HG03095 (cell line): ENCODE measurements around the gene COASY.
"Not testable (repeated sequence)": the region's sequence is repeated elsewhere in the genome, so short reads cannot be mapped to it uniquely, and the experiment has no call there.

Source experiments
- ATAC-seq: cut with Tn5 transposase; IDR thresholded peaks from one replicate; pipeline ENCODE4 v1.9.1; 2021; ENCODE audit warnings: moderate library complexity; ENCODE audit not compliant: unreplicated experiment

COASY gene

GRCh38 chr17:42552736-42553135 lies 9.2 kb upstream of the COASY start, which contains the start of gene HSD17B1:
Gene HSD17B1, plus strand, starts transcription at chr17:42552923. Its CDS starts 11 bp downstream, at chr17:42552934.
- not testable (repeated sequence) for ATAC-seq

- ATAC-seq: no peak
Observed at GRCh38 chr17:42553161-42553818, 8.7 kb upstream of the COASY start.

DNA sequence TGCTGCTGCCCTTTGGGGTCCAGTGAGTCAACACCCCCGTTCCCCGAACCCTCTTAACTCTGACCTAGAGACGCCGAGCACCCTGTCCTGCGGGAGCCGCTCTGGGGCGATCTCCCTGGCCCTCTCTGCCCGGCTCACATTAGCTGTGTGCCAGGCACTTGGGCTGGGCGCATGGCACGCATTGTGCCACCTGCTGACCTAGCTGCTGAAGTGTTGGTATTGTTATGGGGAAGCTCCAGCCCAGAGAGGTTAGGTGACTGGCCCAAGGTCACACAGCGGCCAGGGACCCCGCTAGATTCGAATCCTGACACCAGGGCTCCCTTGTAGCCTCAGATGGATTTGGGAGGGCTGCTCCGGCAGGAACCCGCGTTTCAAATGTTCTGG lies 8.1 kb upstream of the COASY start:
- no peak for ATAC-seq

- peak; percentile 64 for ATAC-seq
Observed at GRCh38 chr17:42554250-42555121, 7.5 kb upstream of the COASY start.

- no peak for ATAC-seq
Observed at GRCh38 chr17:42555122-42555622, 6.8 kb upstream of the COASY start.

DNA sequence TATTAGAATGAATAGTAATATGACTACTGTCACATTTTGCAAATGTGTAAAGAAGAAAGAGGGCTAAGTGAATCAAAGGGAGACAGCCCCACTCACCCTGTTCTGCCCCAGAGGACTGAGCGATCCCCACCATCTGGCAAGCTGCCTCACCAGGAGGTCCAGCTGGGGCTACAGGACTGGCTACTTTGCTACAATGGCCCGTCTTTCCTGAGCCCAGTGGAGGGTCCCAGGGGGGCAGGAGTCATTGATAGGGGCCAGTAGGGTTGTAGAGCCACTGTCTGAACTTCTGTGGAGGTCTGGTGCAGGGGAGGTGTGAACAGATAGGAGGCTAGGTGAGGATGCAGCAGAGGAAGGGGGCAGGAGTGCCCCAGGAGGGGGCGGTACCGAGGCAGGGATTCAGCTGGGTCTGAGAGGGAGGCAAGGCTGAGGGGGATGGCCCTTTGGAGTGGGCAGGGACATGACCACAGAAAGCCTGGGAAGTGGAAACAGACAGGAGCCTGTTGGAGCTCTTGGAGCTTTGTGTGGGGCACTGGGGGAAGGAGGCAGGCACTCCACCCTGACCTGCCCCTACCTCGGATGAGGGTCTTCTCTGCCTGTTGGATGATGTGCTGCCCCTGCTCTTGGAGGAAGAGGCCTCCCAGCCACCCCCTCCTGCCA lies 5.9 kb upstream of the COASY start:
- not testable (repeated sequence) for ATAC-seq

DNA sequence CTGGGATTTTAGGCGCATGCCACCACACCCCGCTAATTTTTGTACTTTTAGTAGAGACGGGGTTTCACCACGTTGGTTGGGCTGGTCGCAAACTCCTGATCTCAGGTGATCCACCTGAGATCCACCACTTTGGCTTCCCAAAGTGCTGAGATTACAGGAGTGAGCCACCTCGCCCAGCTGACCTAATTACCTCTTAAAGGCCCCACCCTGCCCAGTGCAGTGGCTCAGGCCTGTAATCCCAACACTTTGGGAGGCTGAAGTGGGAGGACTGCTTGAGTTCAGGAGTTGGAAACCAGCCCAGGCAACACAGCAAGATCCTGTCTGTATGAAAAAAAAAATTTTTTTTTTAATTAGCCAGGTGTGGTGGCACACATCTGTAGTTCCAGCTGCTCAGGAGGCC lies 2.9 kb upstream of the COASY start:
- no peak for ATAC-seq

DNA sequence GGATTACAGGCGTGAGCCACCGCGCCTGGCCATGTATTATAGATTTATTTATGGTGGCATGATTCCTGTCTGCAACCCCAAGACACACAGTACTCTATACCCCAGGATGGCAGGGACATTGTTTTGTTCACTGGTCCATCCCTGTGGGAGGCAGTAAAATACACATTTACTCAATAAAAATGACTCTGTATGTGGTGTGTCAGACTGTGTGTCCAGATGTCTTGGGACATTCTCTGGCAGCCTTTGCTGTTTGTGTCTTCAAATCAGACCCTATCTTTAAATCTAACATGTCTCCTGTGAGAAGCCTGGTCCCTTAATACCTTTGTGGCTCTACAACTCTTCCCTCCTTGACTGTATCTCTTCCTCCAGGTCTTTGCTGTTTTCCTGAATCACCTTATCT lies 1.7 kb upstream of the COASY start:
- no peak for ATAC-seq

GRCh38 chr17:42562388-42563142 lies 617 bp downstream of the COASY start:
- no peak for ATAC-seq

DNA sequence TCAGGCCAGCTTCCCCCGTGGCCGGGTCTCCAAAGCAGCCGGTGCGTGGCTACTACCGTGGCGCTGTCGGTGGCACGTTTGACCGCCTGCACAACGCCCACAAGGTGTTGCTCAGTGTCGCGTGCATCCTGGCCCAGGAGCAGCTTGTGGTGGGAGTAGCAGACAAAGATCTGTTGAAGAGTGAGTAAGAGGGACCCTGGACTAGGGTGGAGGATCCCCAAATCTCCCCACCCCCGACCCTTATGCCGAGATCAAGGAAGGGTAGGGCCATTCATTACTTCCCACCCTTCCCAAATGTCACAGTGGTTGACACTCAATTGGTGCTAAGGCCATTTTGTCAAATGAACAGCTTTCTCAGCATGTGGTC lies 1.2 kb downstream of the COASY start:
- ATAC-seq: no peak

DNA sequence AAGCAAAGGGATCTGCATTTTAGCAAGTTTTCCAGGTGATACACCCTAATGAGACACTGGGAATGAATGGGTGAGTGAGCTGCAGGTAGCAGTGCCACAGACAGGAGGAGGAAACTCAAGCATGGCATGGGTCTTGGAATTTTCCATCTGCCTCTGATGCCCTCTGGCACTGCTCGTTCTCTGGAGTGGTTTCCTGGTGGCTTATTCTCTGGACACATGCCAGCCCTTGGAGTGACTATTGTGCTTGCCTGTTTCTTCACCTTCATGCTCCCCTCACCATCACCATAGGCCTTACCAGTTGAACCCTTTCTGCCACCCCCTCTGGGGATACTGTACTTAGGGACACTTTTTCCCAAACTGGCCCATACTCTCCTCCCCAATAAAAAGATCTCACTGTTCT lies 1.6 kb downstream of the COASY start:
- ATAC-seq: no peak

- ATAC-seq: no peak
Observed at GRCh38 chr17:42563950-42564349, 2.0 kb downstream of the COASY start.

DNA sequence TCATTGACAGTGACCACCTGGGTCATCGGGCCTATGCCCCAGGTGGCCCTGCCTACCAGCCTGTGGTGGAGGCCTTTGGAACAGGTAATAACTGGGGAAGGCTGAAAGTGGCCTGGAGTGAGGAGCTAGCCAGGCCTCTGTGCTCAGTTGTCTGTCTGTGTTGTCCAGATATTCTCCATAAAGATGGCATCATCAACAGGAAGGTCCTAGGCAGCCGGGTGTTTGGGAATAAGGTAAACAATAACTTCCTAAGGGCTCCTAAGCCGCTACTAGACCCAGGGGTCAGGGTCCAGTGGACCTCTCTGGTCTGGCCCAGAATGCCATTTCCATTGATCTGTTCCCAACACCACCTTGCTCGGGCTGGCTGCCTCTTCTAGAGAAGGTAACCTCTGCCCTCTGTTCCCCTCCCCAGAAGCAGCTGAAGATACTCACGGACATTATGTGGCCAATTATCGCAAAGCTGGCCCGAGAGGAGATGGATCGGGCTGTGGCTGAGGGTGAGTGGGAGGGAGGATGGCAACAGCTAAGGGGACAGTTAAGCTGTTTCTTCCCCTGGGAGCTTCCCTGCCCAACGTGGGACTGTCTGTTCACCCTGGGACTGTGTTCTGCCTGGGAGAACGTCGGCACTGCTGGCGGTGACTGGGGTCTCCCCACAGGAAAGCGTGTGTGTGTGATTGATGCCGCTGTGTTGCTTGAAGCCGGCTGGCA lies 3.0 kb downstream of the COASY start:
- ATAC-seq: no peak

DNA sequence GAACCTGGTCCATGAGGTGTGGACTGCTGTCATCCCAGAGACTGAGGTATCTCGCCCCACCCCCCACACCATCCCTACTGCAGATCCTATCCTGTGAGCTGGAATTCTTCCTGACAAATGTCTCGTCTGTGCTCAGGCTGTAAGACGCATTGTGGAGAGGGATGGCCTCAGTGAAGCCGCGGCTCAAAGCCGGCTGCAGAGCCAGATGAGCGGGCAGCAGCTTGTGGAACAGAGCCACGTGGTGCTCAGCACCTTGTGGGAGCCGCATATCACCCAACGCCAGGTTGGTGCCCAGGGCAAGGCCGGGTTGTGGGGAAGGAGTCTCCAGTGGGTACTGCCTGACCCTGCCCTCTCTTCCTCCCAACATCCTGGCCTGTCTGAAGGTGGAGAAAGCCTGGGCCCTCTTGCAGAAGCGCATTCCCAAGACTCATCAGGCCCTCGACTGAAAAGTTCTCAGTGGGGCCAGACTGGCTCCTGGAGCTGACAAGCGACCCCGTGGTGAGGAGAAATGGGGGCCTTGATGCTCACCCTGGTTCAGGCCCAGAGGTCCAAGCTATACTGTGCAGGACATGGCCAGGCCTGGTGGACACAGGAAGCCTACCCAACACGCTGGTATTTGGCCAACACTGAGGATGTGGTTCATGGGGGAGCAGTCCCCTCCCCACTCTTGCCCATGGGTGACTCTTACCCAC lies 3.7 kb downstream of the COASY start:
- no peak for ATAC-seq

GRCh38 chr17:42566215-42566882 lies 4.4 kb downstream of the COASY start:
- no peak for ATAC-seq

- peak; percentile 44 for ATAC-seq
Observed at GRCh38 chr17:42566883-42567573, 5.1 kb downstream of the COASY start, which contains the start of gene MLX. Gene MLX, plus strand, starts transcription at chr17:42567100. Its CDS starts 25 bp downstream, at chr17:42567125.

GRCh38 chr17:42568341-42569111 lies 6.6 kb downstream of the COASY start:
- no peak for ATAC-seq
